Endothelial cell (in vitro differentiated cells): ENCODE results near the gene SERPINB10. TPM values are rescaled to one million over a fixed set of nuclear protein-coding genes. Genes with fewer than 3 reads are reported as not detected.

ENCODE experiments used
- DNase-seq: peaks from one replicate; pipeline ENCODE4 v3.0.0; 2021; ENCODE audit warnings: low spot score
- H3K27ac Mint-ChIP-seq: one replicate; pipeline ENCODE4 v1.8.0; 2021; ENCODE audit warnings: mixed read lengths, inconsistent platforms; ENCODE audit not compliant: unreplicated experiment
- H3K27me3 Mint-ChIP-seq: one replicate; pipeline ENCODE4 v1.8.0; 2021; ENCODE audit warnings: mild to moderate bottlenecking, moderate library complexity, mixed read lengths, inconsistent platforms; ENCODE audit not compliant: unreplicated experiment
- H3K36me3 Mint-ChIP-seq: one replicate; pipeline ENCODE4 v1.8.0; 2021; ENCODE audit warnings: mild to moderate bottlenecking, low read depth, mixed read lengths, inconsistent platforms; ENCODE audit not compliant: unreplicated experiment
- H3K4me1 Mint-ChIP-seq: one replicate; pipeline ENCODE4 v1.8.0; 2021; ENCODE audit warnings: mild to moderate bottlenecking, mixed read lengths, inconsistent platforms; ENCODE audit not compliant: unreplicated experiment
- H3K4me3 Mint-ChIP-seq: one replicate; pipeline ENCODE4 v1.8.0; 2021; ENCODE audit warnings: mild to moderate bottlenecking, mixed read lengths, inconsistent platforms; ENCODE audit not compliant: unreplicated experiment
- H3K9me3 Mint-ChIP-seq: one replicate; pipeline ENCODE4 v1.8.0; 2021; ENCODE audit warnings: mixed read lengths, inconsistent platforms; ENCODE audit not compliant: unreplicated experiment
- total RNA-seq: library from RNA; stranded (reverse); fragmentation: NEBNext Ultra II Directional; extraction: Animal tissue kit (Norgen Biotek cat#: 25700); gene quantifications from one replicate; pipeline ENCODE4 v1.2.1, GENCODE V29; 2021; ENCODE audit not compliant: unreplicated experiment
- TF ChIP-seq, protein P1 (sequence below): fragments of 200-600 bp; sonication (generic); IDR thresholded peaks from one replicate; pipeline ENCODE4 v1.5.0; 2021; ENCODE audit warnings: antibody characterized with exemption; ENCODE audit not compliant: unreplicated experiment

Gene SERPINB10
- total RNA-seq, 1 donor from 2014 or later = not detected

DNA sequence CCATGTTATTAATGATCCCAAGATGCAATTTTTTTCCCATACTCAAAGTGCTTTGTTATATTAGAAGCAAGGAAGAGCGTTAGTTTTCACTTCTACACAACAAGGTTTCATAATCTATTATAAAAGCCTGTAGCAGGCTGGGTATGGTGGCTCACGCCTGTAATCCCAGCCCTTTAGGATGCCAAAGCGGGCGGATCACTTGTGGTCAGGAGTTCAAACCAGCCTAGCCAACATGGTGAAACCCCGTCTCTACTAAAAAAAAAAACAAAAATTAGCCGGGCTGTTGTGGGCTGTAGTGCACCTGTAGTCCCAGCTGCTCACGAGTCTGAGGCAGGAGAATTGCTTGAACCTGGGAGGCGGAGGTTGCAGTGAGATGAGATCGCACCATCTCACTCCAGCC is 39.2 kb upstream of the SERPINB10 start:
- TF ChIP-seq, protein P1, sequence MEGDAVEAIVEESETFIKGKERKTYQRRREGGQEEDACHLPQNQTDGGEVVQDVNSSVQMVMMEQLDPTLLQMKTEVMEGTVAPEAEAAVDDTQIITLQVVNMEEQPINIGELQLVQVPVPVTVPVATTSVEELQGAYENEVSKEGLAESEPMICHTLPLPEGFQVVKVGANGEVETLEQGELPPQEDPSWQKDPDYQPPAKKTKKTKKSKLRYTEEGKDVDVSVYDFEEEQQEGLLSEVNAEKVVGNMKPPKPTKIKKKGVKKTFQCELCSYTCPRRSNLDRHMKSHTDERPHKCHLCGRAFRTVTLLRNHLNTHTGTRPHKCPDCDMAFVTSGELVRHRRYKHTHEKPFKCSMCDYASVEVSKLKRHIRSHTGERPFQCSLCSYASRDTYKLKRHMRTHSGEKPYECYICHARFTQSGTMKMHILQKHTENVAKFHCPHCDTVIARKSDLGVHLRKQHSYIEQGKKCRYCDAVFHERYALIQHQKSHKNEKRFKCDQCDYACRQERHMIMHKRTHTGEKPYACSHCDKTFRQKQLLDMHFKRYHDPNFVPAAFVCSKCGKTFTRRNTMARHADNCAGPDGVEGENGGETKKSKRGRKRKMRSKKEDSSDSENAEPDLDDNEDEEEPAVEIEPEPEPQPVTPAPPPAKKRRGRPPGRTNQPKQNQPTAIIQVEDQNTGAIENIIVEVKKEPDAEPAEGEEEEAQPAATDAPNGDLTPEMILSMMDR = no peak
- DNase-seq = no peak
- Mint-ChIP-seq H3K27me3 (peaks cover 3% of the 10 kb centered on the region), H3K9me3 (no peaks in the 10 kb centered on the region), H3K36me3 (no peaks in the 10 kb centered on the region), H3K4me1 (no peaks in the 10 kb centered on the region), H3K27ac (no peak overlapping the region), H3K4me3 (no peak overlapping the region)

DNA sequence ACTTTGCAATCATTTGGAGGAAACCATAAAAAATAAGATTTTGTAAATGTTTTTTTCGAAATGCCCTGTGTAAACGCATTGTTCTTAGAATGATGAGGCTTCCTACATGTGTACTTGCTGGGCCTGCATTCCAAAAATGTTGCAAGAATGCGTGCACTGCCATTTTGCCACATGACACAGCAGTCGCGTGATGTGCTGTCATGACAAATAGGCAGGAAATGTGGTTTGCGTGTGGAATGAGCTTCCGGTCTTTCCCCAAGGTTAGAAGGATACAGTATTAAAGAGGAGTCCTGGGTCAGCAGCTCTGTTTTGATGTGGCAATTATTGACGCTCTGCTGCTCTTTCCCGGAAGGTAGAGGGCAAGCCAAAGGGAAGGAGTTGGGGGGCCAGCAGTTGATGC is 38.4 kb upstream of the SERPINB10 start:
- no peaks in the 10 kb centered on the region for H3K36me3 Mint-ChIP-seq
- DNase-seq = no peak
- no peak overlapping the region for H3K27ac Mint-ChIP-seq
- no peak overlapping the region for H3K4me3 Mint-ChIP-seq
- TF ChIP-seq, protein P1 = no peak
- no peaks in the 10 kb centered on the region for H3K4me1 Mint-ChIP-seq
- H3K27me3 Mint-ChIP-seq = peaks cover 3% of the 10 kb centered on the region
- no peaks in the 10 kb centered on the region for H3K9me3 Mint-ChIP-seq

DNA sequence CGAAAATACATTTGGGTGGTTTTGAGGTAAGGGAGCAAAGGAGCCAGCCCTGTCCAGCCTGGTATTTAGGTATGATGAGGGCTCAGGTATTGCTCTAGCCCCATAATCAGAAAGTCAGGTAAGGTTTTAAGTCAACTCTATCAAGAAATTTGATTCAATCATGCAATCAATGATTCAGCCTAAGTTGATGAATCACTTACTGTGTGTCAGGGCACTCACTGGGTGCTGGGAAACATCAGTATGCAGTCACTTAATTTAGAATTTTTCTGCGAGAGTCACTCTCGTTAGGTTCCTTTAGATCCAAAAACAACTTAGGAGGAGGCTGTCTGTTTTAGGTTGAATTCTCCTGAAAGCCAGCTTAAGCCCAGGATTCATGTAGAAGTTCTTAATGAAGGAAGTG is 37.9 kb upstream of the SERPINB10 start:
- TF ChIP-seq, protein P1 = no peak
- Mint-ChIP-seq H3K9me3 (no peaks in the 10 kb centered on the region), H3K36me3 (no peaks in the 10 kb centered on the region), H3K4me3 (no peak overlapping the region), H3K27me3 (peaks cover 3% of the 10 kb centered on the region), H3K27ac (no peak overlapping the region), H3K4me1 (no peaks in the 10 kb centered on the region)
- no peak for DNase-seq

DNA sequence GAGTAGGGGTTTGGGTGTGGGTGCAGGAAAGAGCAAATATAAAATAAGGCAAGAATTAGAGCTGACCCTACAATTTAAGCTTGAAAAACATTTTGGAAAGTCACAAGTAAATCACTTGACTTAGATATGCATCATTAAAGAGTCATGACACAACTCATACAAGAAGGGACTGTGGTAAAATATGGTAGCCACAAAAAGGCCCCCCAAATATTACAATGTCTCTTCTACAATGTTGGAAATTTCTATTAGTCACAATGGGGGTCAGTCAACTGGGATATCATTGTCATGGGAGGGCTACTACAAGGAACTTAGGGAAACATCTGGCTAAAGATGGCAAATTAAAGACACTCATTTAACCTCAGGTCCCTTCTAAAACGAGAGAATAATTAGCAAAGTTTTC is 35.9 kb upstream of the SERPINB10 start:
- H3K27me3 Mint-ChIP-seq = peaks cover 3% of the 10 kb centered on the region
- no peaks in the 10 kb centered on the region for H3K4me1 Mint-ChIP-seq
- no peak overlapping the region for H3K4me3 Mint-ChIP-seq
- H3K9me3 Mint-ChIP-seq = no peaks in the 10 kb centered on the region
- no peaks in the 10 kb centered on the region for H3K36me3 Mint-ChIP-seq
- no peak for DNase-seq
- TF ChIP-seq, protein P1 = no peak
- H3K27ac Mint-ChIP-seq = no peak overlapping the region

DNA sequence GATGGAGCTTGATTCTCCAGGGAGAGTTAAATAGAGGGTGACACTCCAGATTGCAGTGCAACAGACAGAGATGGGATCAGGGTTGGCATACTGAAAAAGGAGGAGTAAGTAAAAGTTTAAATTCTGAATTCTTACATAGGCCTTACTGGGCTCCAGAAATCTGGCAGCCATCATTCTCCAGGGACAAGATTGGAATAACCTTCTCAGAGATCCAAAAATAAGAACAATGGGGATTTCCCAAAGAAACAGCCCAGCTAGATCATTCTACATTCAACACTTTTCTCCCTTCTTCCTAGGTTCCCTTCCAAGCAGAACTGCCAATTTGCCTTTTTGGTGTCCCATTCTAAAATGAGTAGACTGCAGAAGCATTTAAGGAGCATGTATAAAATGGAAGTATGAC is 35.2 kb upstream of the SERPINB10 start:
- Mint-ChIP-seq H3K27me3 (peaks cover 3% of the 10 kb centered on the region), H3K36me3 (no peaks in the 10 kb centered on the region), H3K4me1 (no peaks in the 10 kb centered on the region), H3K4me3 (no peak overlapping the region), H3K9me3 (no peaks in the 10 kb centered on the region), H3K27ac (no peak overlapping the region)
- TF ChIP-seq, protein P1 = no peak
- DNase-seq = no peak
